Measurements from ENCODE around the gene FTO.

Gene FTO

DNA sequence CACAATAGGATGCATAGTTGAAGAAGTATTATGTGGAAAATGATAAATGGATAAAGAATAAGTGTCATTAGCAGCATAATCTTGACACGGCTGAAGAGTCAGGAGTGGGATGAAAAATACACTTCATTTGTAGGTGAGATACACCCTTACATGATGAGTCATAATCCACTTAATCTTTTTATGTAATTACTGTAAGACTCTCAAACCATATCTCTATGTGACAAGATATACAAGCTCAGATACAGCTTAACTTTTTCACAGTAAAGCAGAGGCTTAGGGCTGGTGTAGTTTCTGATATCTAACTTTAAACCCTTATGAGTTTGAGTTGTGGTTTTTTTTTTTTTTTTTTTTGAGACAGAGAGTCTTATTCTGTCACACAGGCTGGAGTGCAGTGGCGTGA is 101.2 kb downstream of the FTO start:
- TF ChIP-seq, protein P1, sequence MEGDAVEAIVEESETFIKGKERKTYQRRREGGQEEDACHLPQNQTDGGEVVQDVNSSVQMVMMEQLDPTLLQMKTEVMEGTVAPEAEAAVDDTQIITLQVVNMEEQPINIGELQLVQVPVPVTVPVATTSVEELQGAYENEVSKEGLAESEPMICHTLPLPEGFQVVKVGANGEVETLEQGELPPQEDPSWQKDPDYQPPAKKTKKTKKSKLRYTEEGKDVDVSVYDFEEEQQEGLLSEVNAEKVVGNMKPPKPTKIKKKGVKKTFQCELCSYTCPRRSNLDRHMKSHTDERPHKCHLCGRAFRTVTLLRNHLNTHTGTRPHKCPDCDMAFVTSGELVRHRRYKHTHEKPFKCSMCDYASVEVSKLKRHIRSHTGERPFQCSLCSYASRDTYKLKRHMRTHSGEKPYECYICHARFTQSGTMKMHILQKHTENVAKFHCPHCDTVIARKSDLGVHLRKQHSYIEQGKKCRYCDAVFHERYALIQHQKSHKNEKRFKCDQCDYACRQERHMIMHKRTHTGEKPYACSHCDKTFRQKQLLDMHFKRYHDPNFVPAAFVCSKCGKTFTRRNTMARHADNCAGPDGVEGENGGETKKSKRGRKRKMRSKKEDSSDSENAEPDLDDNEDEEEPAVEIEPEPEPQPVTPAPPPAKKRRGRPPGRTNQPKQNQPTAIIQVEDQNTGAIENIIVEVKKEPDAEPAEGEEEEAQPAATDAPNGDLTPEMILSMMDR (IDR thresholded peaks at IDR 0.05; ENCODE audit: low read depth, low read length, missing control alignments): no peak
- no peak overlapping the region for H3K4me3 ChIP-seq (ENCODE audit: low read depth, low read length)
- no peak for DNase-seq (ENCODE audit: low read depth)

DNA sequence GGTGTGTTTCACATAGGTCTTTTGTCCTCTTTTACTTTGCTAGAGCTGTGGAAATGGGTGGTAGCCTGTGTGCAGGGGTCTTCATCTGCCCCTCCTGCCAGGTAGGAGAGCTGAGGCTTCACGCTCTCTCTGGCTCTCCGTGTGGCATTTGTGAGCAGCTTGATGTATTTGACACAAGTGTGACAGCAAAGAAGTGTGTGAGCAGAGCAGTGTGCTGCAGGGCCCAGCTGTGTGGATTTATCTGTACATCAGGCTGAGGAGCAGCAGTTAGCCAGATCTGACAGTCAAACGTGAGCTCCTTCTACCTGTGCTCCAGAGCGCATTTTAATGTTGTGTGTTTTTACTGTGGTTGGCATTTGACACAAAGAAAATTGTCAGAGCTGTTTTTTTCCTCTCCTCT is 101.8 kb downstream of the FTO start:
- DNase-seq (ENCODE audit: low read depth): no peak
- TF ChIP-seq, protein P1 (IDR thresholded peaks at IDR 0.05; ENCODE audit: low read depth, low read length, missing control alignments): no peak
- H3K4me3 ChIP-seq (ENCODE audit: low read depth, low read length): no peak overlapping the region

DNA sequence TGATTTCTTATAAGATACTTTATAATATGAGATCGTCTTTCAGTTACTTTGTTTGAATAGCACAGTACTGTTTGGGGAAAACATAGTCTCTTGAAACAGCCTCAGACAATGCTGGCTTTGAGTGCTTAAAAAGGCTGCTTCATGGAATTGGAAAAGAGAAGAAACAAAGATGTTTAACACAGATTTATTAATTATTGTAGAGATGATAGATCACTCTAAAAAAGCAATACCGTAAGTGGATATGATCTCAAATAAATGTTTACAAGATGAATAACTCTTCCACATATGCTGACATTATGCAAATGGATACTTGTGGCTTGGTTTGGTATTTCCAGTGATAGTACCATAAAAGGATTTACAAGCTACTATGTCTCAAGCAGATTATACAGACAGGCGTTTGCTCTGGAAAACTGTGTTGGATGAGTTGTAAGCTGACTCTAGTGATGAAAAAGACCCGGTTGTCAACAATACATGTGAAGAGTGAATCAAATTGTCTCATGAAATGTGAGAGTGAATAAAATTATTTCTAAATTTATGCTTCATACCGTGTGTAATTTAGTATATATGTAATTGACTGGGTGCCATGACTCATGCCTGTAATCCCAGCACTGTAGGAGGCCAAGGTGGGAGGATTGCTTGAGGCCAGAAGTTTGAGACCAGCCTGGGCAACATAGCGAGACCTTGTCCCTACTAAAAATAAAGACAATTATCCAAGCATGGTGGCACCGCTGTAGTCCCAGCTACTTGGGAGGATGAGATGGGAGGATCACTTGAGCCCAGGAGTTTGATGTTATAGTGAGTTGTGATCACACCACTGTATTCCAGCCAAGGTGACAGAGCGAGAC is 105.4 kb downstream of the FTO start:
- TF ChIP-seq, protein P1 (IDR thresholded peaks at IDR 0.05; ENCODE audit: low read depth, low read length, missing control alignments): no peak
- DNase-seq (ENCODE audit: low read depth): no peak
- no peak overlapping the region for H3K4me3 ChIP-seq (ENCODE audit: low read depth, low read length)

DNA sequence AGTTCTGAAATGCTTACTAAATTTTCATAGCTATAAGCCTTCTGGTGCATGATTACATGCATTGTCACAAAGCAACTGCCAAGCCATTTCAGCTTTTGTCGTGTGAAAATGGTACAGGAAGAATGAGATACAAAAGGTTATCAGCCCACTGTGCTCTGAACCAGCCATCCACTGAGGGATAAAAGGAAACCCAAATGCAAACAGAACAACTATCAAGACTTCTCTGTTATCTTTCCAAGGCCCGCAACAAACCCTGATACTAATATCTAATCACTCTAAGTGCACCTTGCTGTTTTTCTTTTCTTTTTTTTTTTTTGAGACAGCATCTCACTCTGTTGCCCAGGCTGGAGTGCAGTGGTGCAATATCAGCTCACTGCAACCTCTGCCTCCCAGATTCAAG is 109.0 kb downstream of the FTO start:
- no peak for DNase-seq (ENCODE audit: low read depth)

DNA sequence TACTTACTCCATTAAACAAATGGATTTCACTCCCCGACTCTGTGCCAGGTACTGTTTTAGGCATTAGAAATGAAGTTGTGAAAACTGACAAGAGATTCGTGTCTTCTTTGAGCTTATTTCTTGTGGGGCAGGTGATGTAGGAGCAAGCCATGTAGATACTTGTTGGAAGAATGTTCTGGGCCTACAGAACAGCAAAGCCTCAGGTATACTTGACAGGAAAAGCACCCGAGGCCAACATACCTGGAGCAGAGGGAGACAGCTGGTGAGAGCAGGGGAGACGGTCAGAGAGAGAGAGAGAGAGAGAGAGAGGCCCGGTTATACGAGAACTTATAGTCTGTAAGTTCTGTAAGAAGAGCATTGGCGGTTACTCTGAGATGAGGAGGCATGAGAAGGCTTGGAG is 110.8 kb downstream of the FTO start:
- TF ChIP-seq, protein P1 (IDR thresholded peaks at IDR 0.05; ENCODE audit: low read depth, low read length, missing control alignments): no peak
- no peak overlapping the region for H3K4me3 ChIP-seq (ENCODE audit: low read depth, low read length)
- DNase-seq (ENCODE audit: low read depth): no peak

More for the DNA sequence above, 109.0 kb downstream of the FTO start:
- H3K4me3 ChIP-seq (ENCODE audit: low read depth, low read length): no peak overlapping the region
- TF ChIP-seq, protein P1 (IDR thresholded peaks at IDR 0.05; ENCODE audit: low read depth, low read length, missing control alignments): no peak

DNA sequence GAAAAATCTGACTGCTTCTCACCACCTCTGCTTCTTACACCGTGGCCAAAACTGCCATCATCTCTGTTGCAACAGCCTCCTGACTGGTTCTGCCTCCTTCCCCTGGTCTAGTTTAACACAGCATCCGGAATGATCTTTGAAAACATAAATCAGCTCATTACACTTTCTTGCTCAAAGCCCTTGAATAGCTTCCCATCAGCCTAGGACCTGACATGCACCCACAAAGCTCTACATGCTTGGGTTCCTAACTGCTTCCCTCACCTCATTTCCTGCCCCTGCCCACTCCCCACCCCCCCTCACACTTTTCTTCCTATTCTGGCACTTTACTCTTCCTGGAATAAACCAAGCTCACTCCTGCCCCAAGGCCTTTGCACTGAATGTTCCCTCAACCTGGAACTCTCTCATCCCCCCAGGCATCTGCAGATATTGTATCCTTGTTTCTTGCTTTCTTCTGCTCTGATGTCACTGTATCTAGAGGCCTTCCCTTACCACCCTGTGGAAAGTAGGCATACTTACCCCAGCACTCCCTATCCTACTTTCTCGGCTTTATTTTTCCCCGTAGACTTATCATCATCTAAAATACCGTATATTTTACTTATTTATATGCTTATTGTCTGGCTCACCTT is 112.4 kb downstream of the FTO start:
- TF ChIP-seq, protein P1 (IDR thresholded peaks at IDR 0.05; ENCODE audit: low read depth, low read length, missing control alignments): no peak
- no peak for DNase-seq (ENCODE audit: low read depth)
- H3K4me3 ChIP-seq (ENCODE audit: low read depth, low read length): no peak overlapping the region
